Tibial nerve (tissue), 3 donors: ENCODE data around the gene TMEM201.

Experiments used
- POLR2A ChIP-seq, 2 donors: fragments of 450-650 bp; IDR thresholded peaks; one replicate each; pipeline ENCODE4 v1.6.1; 2017; ENCODE audit warnings: antibody characterized with exemption in 2 of 2, mild to moderate bottlenecking in 2 of 2, moderate library complexity in 2 of 2
- TF ChIP-seq, protein P1 (sequence below), 5 experiments: fragments of 200-600 bp in 3 of 5; fragments of 450-650 bp in 2 of 5; sonication (generic) in 3 of 5; IDR thresholded peaks; one replicate each; pipeline ENCODE4 v1.5.1; 2016 to 2019; ENCODE audit warnings: antibody characterized with exemption in 5 of 5, mild to moderate bottlenecking in 3 of 5, moderate library complexity in 2 of 5

DNA sequence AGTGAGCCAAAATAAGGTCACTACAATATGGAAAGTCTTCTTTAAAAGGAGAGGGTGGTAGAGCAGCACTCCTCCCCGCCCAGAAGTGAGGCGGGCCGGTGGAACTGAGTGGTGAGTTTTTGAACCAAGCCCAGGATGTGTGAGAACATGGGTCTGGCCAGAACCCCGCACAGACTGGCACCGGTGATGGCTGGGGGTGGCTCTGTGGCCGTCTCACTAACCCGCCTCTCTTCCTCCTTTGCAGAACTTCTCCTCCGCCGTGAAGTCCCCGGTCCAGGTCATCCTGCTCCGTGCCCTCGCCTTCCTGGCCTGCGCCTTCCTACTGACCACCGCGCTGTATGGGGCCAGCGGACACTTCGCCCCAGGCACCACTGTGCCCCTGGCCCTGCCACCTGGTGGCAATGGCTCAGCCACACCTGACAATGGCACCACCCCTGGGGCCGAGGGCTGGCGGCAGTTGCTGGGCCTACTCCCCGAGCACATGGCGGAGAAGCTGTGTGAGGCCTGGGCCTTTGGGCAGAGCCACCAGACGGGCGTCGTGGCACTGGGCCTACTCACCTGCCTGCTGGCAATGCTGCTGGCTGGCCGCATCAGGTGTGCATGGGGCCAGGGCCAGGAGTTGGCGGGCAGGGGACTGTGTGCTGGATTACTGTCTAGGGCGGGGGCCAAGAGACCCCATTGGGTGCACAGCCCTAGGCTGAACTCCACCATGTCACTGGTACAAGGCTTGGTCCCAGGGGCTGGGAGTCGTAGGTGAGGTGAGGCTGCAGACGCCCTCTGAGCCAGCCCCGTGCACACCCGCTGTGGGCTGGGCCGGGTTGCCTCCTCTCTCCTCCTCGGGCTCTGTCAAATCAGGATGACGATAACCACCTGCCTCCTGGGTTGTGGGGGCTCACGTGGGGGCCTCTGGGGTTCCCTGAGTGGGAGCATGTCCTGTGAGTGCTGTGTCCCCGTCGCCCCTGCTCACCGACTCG, 12.4 kb downstream of the TMEM201 start:
- TF ChIP-seq, protein P1, sequence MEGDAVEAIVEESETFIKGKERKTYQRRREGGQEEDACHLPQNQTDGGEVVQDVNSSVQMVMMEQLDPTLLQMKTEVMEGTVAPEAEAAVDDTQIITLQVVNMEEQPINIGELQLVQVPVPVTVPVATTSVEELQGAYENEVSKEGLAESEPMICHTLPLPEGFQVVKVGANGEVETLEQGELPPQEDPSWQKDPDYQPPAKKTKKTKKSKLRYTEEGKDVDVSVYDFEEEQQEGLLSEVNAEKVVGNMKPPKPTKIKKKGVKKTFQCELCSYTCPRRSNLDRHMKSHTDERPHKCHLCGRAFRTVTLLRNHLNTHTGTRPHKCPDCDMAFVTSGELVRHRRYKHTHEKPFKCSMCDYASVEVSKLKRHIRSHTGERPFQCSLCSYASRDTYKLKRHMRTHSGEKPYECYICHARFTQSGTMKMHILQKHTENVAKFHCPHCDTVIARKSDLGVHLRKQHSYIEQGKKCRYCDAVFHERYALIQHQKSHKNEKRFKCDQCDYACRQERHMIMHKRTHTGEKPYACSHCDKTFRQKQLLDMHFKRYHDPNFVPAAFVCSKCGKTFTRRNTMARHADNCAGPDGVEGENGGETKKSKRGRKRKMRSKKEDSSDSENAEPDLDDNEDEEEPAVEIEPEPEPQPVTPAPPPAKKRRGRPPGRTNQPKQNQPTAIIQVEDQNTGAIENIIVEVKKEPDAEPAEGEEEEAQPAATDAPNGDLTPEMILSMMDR (IDR thresholded peaks at IDR 0.05): no peak
- TF ChIP-seq POLR2A (IDR thresholded peaks at IDR 0.05): no peak
